Activated CD8-positive, alpha-beta memory T cell treated with anti-CD3 and anti-CD28 coated beads, Interleukin-2, amount 50 U/mL, for 1 hour (primary cell): ENCODE results near the gene KIF17.
"Not testable (repeated sequence)": the region's sequence is repeated elsewhere in the genome, so short reads cannot be mapped to it uniquely, and the experiment has no call there.

Experiments
- DNase-seq: peaks from one replicate; pipeline ENCODE4 v3.0.0-alpha.2; 2020; ENCODE audit errors: extremely low read depth

Gene KIF17

DNA sequence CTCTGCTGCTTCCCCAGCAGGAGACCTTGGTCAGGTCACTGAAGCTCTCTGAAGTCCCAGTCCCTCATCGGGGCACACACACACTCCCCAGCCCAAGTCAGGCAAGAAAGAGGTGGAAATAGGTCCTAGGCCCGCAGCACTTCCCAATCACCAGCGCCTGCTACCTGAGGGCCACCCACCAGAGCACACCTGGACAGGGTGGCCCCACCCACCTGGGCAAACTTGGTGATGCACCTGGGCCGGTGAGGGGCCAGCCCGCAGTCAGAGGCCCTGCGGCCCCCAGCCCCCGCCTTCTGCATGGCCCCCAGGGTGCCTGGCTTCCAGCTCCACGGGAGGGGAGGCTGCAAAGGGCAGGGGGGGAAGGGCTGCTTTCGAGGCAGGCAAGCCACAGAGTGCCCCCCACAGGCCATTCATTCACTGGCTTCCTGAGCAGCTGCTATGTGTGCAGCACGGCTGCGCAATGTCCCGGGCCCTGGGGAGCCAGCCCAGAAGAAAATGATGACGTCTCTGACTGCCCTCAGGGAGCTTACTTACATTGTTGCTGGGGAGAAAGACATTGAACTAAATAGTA lies 10.0 kb upstream of the KIF17 start:
- DNase-seq = no peak

DNA sequence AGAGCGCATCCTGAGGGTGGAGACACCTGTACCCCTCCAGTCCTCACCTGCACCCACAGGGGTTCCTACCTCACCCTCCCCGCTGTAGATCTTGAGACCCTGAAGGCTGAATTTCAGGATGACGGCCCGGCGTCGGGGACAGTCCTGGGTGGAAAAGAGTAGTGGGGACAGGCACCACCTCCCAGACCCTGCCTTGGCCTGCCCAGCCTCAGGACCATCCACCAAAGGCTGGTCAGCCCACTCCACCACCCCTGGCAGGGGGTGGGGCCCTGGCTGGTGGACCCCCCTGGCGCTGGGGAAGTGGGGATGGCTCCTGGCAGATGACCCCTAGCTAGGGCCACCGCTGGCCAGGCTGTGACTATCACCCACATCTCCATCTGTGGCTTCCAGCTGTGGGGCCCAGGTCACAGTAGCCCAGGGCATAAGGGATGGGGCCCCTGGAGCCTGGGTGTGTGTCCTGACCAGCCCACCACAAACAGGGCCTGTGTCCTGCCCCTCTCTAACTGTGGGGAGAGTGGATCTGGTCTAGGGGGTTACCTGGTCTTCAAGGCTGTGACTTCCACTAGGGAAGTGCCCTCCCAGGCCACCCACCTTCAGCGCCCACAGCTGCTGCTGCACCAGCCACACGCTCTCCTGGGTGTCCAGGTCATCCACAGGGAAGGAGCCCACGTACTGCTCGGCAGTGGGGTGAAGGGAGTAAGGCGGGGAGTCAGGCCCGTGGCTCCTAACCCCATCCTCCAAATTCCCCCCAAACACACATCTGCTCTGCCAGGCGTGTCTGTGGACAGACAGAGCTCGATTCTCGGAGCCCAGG lies 9.3 kb upstream of the KIF17 start:
- DNase-seq = no peak

DNA sequence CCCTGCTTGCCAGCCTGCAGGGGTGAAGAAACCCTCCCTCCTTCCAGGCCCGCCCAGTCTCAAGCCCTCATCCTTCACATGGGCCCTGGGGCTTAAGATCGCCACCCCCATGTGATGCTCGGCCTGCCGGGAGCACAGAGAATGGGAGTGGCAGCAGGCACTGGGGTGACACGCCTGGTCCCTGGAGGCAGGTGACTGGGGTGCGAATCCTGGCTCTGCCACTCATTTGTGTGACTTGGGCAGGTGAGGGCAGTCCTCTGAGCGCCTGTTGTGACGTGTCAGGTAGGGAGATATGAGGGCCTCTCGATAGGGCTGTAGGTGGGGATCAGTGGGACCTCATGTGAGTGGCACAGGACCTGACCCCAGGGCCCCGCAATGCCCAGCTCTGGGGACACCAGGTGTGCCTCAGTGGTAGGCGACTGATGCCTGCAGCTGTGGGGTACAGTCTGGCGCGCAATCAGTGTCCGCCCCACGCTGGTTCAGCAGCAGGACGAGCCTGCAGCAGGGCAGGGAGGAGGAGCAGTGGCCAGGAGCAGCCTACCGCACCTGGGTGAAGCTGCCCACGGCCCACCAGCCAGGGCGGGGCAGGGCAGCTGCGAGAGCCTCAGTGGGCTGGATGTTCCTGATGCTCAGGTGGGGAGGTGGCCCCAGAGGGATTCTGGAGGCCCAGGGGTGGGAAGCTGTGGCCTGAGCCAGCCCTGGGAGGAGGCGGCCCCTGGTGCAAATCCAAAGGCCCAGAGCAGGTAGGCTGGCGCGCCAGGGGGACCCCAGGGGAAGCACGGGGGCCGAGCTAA lies 8.5 kb upstream of the KIF17 start:
- no peak for DNase-seq

DNA sequence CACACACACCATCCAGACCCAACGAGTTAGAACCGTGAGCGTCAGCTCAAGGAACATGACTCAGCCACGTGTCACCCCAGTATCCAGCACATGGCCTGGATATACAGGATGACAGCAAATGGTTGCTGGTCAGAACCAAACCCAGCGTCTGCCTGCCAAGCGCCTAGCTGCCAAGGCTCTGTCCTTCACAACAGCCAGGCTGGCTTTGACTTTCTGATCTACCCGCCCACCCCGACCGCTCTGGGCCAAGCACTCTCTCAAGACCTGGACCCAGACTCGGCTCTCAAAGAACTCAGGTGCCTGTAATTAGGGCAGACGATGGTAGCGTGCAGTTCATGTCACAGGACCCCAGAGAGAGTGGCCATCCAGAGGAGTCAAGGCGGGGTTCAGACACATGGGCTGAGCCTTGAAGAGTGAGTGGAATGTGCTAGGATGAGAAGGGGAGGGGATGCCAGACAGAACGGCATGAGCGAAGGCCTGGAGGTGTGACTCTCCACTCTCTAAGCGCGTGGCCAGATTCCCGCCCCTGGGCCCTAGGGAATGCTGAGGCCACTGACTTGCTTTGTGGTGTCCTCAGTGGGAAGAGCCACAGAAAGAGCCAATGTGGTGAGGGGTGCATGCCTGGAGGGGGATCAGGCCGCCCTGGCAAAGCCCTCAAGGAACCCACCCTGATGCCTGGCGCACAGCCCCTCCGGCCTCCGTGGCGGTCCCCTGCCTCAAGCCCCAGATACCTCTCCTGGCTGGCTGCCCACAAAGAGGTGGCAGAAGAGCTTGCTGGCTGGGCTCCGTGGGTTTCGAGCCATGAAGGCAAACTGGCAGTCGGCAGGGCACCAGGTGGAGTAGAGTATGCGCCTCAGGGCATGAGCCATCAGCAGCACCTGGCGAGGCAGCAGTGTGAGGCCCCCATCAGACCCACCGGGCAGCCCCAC lies 7.6 kb upstream of the KIF17 start:
- DNase-seq = no peak

DNA sequence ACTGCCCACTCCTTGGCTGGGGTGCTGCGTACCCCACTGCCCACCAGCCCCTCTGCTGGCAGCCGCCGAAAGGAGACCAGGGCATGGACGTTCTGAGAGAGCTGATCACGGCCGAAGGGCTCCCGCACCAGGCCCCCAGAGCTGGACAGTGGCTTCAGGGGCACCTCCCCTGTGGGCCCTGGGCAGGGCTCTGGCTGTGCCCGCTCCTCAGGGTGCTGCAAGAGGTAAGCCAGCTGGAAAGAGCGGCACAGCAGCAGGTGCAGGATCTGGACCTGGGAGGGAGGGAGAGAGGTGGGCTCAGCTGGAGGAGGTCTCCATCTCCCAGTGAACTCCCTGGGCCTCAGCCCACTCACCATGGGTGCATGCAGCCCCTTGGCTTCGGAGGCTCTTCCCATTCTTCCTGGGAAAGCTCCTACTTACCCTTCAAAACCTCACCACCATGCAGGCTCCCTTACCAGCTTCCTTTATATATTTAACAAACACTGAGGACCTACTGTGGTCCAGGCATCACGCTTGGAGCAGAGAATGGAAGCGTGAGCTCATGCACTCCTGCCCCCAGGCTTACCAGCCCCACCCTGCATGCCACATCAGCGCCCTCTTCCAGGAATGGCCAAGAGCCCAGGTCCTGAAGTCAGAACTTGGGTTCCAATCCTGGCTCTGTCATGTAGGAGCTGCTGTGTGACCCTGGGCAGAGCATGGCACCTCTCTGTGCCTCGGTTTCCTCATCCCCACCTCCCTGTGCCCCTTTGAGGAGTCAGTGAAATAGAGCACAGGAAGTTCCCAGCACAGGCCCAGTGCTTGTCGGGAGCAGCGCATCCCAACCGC lies 6.8 kb upstream of the KIF17 start:
- no peak for DNase-seq

DNA sequence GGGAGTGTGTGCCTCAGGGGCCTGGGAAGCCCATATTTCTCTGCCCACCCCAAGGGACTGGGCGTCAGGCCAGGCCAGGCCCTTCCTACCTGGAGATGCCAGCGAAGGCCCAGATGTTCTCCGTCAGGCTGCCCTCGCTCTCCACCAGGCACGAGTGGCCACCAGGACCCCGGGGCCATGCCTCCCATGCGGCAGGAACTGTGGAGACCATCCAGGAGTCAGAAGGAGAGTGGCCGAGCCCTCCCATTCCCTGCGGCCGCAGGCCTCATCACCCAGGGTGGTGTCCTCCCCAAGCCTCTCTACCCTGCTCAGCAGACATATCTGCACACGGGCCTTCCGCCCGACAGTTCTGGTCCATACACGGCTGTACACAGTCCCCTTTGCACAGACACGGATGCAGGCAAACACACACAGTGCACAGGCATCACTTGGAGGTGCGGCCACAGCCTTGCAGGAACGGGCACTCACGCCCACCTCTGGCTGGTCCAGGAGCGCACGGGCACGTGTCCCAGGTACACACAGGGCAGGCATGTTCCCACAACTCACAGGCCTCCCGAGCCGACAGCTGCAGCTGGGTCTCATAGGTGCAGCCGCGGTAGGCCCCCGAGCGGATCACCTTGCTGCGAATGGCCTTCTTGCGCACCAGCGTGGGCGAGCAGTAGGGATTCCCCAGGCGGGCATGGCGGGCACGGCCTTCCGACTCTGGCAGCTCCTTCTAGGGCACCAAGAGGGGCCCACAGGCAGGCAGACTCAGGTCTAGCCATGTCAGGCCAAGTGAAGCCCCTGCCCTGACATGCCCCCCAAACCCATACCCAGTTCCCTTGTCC lies 5.9 kb upstream of the KIF17 start:
- DNase-seq = no peak

DNA sequence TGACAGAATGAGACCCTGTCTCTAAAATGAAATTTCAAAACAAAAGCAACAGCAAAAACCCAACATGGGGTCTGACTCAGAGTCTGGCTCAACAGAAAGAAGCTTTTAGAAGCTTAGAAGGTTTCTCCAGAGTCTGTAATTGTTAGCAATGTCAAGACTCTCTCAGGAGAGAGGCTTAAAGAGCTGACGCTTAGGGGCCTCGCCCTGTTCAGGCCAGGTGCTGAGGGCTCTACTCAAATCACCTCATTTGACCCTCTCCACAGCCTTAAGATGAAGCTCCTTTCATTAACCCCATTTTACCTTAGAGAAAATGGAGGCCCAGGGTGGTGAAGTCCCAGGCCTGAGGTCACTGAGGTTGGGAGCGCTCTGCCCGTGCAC lies 5.3 kb upstream of the KIF17 start:
- DNase-seq = no peak

DNA sequence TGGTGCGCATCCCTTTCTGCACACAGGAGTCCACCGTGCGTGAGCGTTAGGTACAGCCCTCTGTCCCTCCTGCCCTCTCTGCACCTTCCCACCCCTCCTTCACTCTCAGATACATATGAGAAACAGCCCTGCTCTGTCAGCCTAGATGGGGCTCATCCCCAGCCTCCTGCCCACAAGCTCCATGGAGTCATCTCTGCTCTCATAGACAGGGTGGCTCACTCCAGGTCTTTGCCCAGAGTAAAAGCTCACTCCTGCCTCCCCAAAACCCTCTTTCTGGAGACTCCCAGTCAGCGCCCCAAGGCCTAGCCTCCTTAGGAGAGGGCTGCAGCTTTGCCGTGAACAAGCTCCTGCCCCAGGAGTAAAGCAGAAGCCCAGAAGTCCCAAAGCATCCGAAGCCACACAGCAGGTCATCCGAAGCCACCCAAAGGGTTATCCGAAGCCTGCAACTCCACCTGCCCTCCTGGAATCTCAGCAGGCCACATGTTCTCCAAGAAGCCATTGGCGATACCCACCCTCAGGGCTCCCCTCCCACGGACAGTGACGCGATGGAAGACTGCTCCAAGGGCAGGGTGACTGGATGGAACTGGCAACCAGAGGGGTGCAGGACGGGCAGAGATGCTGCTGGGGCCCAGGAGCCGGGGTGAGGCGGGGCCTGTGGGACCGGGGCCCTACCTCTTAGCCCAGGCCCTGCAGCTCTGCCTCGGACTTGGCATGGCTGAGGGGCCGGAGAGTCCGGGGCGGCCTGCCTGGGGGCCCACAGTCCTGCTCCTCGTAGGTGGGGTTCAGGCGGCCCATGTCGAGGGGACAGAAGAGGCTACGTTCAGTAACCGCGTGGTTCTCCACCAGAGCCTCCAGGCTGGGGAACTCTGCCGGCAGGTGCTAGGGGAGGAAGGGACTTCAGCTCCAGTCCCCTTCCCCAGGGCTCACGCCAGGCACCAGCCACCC lies 3.6 kb upstream of the KIF17 start:
- DNase-seq = no peak

DNA sequence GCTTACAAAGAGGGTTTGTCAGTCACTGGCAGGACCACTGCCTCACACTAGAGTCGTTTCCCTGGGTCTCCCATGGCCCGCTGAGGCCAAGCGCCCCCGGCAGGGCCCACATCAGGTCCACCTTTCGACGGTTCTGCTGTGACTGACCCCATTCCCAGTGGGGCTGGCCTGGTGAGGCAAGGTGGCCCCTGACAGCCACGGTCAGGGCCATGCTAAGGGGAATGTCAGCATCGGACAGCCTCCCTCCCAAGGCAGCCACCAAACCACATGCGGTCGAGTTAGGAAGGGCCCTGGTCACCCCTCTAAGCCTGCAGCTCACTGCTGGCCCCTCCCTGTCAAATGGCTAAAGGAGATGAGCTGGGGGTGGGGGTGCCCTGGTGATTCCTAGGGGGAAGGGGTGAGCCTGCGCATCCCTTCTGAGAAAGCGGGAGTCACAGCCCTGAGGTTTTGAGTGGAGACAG lies 2.9 kb upstream of the KIF17 start:
- DNase-seq = no peak

DNA sequence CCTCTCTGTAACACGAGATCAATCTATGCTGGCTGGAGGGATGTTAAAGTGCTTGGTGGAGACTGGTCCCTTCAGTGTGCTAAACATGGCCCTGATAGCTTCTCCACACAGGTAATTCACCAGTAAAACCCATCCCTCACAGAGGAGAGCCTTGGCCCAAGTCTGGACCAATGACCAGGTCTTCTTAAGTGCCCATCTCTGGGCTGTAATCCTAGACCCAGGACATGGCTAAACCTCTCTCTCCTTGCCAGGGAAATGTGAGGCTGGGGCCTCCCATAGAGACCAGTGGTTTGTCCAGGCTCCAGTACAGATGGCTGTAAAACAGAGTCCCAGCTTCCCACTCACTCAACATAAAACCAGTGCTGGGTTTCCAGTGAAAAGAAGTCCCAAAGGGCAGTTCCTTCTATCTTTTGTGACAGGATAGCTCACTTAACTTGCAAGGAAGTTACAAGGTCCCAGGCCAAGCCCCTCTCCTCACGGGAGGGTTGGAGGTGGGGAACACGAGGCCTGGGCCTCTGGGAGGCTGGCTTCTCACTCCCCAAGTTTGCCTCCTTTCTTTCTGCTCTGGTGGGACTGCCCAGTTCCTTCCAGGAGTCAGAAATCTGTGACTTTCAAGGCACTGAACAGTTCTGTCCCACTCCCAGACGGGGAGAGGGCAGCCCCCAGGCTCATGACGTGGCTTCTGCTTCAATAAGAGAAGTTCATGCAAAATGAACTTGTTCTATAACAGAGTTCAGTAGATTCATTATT lies 2.2 kb upstream of the KIF17 start:
- no peak for DNase-seq

DNA sequence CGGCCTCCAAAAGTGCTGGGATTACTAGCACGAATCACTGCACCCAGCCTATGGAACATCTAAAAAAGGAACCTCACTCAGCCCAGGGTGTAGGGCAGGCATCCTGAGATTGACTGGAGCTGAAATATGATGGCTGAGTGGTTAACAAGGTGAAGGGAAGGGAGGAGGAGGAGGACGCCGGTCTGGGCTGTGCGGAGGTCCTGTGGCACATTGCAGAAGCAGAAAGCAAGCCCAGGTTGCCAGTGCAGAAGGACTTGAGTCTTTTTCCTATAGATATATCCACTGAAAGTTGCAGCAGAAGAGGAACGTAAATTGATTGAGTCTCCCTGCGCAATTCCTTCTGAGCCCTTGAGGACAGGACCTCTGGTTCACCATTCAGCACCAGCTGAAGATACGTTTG lies 1.5 kb upstream of the KIF17 start:
- DNase-seq = no peak

DNA sequence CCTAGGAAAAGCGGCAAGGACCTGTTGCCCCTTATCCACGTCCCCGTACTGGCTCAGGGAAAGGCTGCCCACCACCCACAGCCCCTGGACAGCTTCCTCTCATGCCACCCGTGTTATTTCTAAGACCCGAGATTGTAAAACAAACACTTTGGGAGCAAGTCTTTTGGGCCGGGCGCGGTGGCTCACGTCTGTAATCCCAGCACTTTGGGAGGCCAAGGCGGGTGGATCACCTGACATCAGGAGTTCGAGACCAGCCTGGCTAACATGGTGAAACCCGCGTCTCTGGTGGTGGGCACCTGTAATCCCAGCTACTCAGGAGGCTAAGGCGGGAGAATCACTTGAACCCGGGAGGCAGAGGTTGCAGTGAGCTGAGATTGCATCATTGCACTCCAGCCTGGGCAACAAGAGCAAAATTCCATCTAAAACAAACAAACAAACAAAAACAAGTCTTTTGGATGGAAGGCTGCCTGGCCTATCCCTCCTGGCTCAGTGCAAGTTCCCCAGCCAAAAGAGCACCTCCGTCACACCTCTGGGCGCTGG lies 606 bp upstream of the KIF17 start:
- DNase-seq = not testable (repeated sequence)

DNA sequence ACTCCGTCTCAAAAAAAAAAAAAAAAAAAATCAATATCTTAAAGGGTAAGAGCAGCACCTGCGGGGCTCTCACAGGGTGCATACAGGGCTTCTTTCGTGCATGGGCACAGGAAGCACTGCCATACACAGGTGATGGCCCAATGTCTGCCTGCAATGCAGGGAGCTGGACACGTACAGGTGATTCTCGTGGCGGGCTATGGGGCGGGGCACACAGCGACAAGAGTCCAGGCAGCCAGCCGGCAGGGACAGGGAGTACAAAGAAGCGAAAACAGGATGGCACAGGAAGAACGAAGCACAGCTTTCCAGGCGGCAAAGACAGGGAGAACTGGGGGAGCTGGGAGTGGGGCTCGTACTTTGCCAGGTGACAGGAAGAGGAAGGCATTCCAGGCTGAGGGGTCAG lies 1.6 kb downstream of the KIF17 start:
- DNase-seq = no peak

DNA sequence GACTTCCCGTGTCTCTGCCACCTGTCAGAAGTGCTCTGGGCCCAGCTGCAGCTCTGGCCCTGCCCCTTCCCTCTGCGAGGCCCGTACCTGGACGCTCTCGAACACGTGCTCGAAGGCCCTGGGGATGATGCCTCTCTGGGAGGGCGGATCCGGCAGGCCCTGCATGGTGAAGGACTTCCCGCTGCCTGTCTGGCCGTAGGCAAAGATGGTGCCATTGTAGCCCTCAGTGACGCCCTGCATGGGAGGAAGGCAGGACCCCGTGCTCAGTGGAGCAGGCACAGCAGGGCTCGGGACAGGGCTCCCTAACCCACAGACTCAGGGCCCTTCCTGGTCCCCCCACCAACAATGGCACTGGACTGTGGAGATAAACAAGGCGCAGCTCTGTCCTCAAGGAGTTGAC lies 2.4 kb downstream of the KIF17 start:
- no peak for DNase-seq

DNA sequence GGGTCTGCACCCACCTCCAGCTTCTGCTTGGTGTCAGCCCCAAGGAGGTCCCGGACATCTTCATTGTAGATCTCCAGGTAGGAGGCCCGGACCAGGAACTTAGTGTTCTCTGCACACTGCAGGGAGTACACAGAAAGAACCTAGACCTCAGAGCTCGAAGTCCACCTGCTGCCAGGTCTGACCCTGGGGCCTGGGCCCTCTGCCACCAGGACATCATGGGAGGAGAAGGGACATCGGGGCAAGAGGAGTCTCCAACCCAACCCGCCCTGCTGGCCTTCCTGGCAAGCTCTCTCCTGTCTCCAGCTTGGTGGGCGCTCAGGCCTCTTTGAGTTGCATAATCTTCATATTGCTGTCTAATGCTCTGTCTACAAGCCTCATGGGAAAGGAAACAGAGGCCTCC lies 4.4 kb downstream of the KIF17 start:
- no peak for DNase-seq

DNA sequence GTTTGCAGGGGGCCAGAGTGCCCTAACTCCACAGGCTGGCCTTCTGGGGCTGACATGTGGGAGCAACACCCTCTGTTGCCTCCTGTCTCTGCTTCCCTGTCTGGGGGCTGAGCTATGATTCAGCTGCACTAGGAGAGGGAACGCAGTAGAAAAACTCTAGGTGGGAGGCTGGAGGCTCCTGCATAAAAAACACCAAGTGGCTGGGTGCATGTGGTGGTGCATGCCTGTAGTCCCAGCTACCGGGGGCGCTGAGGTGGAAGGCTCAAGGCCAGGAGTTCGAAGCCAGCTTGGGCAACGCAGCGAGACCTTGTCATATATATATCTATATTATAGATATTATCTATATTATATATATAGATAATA lies 5.6 kb downstream of the KIF17 start:
- DNase-seq = no peak

DNA sequence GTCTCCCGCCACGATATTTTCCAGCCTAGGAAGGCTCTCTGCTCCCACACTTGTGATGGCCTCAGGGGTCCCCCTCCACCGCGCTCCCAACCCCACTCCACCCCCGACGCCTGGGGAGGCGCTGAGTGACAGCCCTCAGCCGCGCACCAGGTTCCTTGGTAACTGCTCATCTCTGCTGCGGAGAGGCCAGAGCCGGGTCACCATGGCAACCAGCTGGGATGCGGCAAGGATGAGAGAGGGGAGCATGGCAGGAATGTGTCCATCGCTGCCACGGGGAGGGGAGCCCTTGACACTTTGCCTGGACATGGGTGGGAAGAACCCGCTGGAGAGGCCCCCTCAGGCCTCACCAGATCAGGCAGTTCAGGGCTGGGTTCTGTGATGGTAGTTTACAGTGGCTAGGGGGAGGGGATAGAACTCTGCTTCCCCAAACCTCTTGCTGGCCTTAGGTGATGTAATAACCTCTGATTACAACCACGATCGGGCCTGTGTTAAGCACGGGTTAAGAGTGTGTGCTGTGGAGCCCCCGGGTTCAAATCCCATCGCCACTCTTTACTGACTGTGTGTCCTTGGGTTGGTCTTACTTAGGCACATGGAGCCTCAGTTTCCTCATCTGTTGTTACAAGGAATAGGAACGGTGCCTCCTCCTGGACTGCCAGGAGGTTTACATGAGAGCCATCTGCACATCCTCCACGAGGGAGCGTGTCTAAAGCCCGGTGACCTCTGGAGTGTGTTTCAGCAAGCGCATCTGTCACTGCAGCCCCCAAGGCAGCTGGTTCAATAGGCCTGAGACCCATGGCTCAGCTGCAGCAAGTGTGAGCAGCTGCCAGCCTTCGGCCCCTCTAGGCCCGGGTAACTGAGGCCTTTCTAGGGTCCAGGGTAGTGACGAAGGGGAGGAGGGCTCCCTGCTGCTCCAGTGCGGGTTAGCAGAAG lies 6.3 kb downstream of the KIF17 start:
- DNase-seq = no peak
